Thyroid gland (tissue), 4 donors: ENCODE measurements around the gene RGS9BP.

Experiments used
- POLR2A ChIP-seq, 2 donors: fragments of 450-650 bp; IDR thresholded peaks; one replicate each; pipeline ENCODE4 v1.6.1; 2017; ENCODE audit warnings: antibody characterized with exemption in 2 of 2, mild to moderate bottlenecking in 2 of 2, moderate library complexity in 1 of 2
- TF ChIP-seq, protein P1 (sequence below), 6 experiments: fragments of 200-600 bp in 3 of 6; fragments of 450-650 bp in 3 of 6; sonication (generic) in 3 of 6; IDR thresholded peaks; one replicate each; pipeline ENCODE4 v1.5.1; 2016 to 2019; ENCODE audit warnings: antibody characterized with exemption in 6 of 6, mild to moderate bottlenecking in 2 of 6, inconsistent platforms in 1 of 6, moderate library complexity in 1 of 6

- TF ChIP-seq, protein P1, sequence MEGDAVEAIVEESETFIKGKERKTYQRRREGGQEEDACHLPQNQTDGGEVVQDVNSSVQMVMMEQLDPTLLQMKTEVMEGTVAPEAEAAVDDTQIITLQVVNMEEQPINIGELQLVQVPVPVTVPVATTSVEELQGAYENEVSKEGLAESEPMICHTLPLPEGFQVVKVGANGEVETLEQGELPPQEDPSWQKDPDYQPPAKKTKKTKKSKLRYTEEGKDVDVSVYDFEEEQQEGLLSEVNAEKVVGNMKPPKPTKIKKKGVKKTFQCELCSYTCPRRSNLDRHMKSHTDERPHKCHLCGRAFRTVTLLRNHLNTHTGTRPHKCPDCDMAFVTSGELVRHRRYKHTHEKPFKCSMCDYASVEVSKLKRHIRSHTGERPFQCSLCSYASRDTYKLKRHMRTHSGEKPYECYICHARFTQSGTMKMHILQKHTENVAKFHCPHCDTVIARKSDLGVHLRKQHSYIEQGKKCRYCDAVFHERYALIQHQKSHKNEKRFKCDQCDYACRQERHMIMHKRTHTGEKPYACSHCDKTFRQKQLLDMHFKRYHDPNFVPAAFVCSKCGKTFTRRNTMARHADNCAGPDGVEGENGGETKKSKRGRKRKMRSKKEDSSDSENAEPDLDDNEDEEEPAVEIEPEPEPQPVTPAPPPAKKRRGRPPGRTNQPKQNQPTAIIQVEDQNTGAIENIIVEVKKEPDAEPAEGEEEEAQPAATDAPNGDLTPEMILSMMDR (IDR thresholded peaks at IDR 0.05), result no peak
- no peak for TF ChIP-seq POLR2A (IDR thresholded peaks at IDR 0.05)
These were observed 25.9 kb upstream of the RGS9BP start for GRCh38 chr19:32649751-32650150.
